GM23248 (cell line): Measurements from ENCODE around the gene ALDH1L1. TPM values are rescaled to one million over a fixed set of nuclear protein-coding genes. Genes with fewer than 3 reads are reported as not detected.

Experiments
- DNase-seq: peaks from one replicate; pipeline ENCODE4 v3.0.0-alpha.2; 2015
- H2AFZ ChIP-seq: fragments of 200-600 bp; sonication (generic); 2 replicates; pipeline ENCODE4 v1.6.1; 2016; ENCODE audit warnings: antibody characterized with exemption
- H3F3A ChIP-seq: fragments of 200-600 bp; sonication (generic); 2 replicates; pipeline ENCODE4 v1.6.1; 2016; ENCODE audit warnings: mild to moderate bottlenecking, antibody characterized with exemption, mixed run types; ENCODE audit not compliant: insufficient read depth
- H3K27ac ChIP-seq: fragments of 200-600 bp; sonication (generic); 2 replicates; pipeline ENCODE4 v1.5.1; 2016; ENCODE audit warnings: mild to moderate bottlenecking
- H3K27me3 ChIP-seq: fragments of 200-600 bp; sonication (generic); replicated peaks from 2 replicates; pipeline ENCODE4 v1.6.1; 2016; ENCODE audit warnings: mild to moderate bottlenecking; ENCODE audit not compliant: insufficient read depth
- H3K36me3 ChIP-seq: fragments of 200-600 bp; sonication (generic); 2 replicates; pipeline ENCODE4 v1.6.1; 2016; ENCODE audit warnings: low read depth, mild to moderate bottlenecking
- H3K4me1 ChIP-seq: fragments of 200-600 bp; sonication (generic); 2 replicates; pipeline ENCODE4 v1.6.1; 2016; ENCODE audit warnings: mild to moderate bottlenecking; ENCODE audit not compliant: insufficient read depth
- H3K4me2 ChIP-seq: fragments of 200-600 bp; sonication (generic); one replicate; pipeline ENCODE4 v1.6.1; 2016; ENCODE audit warnings: mild to moderate bottlenecking; ENCODE audit not compliant: unreplicated experiment
- H3K4me3 ChIP-seq: fragments of 200-600 bp; sonication (generic); 2 replicates; pipeline ENCODE4 v1.5.1; 2016; ENCODE audit warnings: mild to moderate bottlenecking
- H3K79me2 ChIP-seq: fragments of 200-600 bp; sonication (generic); 2 replicates; pipeline ENCODE4 v1.6.1; 2016; ENCODE audit warnings: mild to moderate bottlenecking; ENCODE audit not compliant: insufficient read depth
- H3K9ac ChIP-seq: fragments of 200-600 bp; sonication (generic); 2 replicates; pipeline ENCODE4 v1.6.1; 2016; ENCODE audit warnings: mild to moderate bottlenecking
- H3K9me2 ChIP-seq: fragments of 200-600 bp; sonication (generic); 2 replicates; pipeline ENCODE4 v1.6.1; 2016; ENCODE audit warnings: mixed run types, mild to moderate bottlenecking, moderate library complexity; ENCODE audit not compliant: insufficient read depth
- H3K9me3 ChIP-seq: fragments of 200-600 bp; sonication (generic); one replicate; pipeline ENCODE4 v1.6.1; 2017; ENCODE audit warnings: low read depth
- H4K20me1 ChIP-seq: fragments of 200-600 bp; sonication (generic); 2 replicates; pipeline ENCODE4 v1.6.0; 2016; ENCODE audit not compliant: insufficient read depth
- EZH2 ChIP-seq: fragments of 200-600 bp; sonication (generic); IDR thresholded peaks from 2 replicates; pipeline ENCODE4 v1.6.1; 2018; ENCODE audit warnings: antibody characterized with exemption, mild to moderate bottlenecking; ENCODE audit not compliant: insufficient read depth, poor library complexity, severe bottlenecking
- EZH2phosphoT487 ChIP-seq: fragments of 200-600 bp; sonication (generic); IDR thresholded peaks from 2 replicates; pipeline ENCODE4 v1.6.1; 2018; ENCODE audit warnings: antibody characterized with exemption, moderate library complexity, mild to moderate bottlenecking, low read depth; ENCODE audit not compliant: insufficient read depth
- WGBS, 2 experiments: methylation state at CpG; one replicate each; pipeline ENCODE4 v1.1.6; 2015 to 2017; ENCODE audit warnings: low lambda C conversion rate in 2 of 2, low coverage in 1 of 2; ENCODE audit errors: missing lambda C conversion rate in 2 of 2; 5-methylcytosine and 5-hydroxymethylcytosine counted together
- in situ Hi-C: fragments of 300-500 bp; cut with MboI; formaldehyde crosslinking; loops from 2 replicates; pipeline ENCODE4 v1.15.0; 2020
- polyA plus RNA-seq: library from polyadenylated mRNA; unstranded; fragments of >200 nt; fragmentation: Nextera tagmentation; extraction: Ambion mirVana; gene quantifications from 2 replicates; pipeline ENCODE4 v1.2.1, GENCODE V29; 2016
- total RNA-seq: library from RNA; depleted of rRNA; stranded (reverse); fragments of >200 nt; shearing (Covaris generic); gene quantifications from 2 replicates; pipeline ENCODE4 v1.2.3, GENCODE V29; 2014

The ALDH1L1 gene
- total and polyA plus RNA-seq, 2 experiments from 2014 or later = not detected

DNA sequence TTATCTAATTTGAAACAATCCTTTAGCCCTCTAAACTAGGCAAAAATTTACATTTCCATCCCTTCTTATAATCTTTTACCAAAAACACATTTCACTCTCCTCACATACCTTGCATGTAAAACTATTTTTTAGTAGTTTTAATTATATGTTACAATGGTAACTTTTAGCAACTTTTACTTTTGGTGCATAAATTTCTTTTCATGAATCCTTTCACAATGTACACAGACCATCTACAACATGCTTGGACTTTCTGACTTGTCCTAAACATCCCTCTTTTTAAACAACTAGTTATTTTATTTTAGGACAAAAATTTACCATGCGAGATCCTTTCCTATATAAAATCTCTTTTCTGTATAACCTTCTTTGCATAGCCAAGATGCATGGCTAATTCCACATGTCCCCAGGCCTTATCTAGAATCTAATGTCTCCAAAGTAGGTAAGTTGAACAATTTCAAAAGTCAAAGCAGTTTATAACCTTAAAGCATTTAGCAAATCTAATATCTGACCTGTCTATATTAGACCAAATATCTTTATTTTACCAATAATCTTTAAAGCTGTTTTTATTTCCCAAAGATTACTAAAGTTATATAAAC lies 14.4 kb upstream of the ALDH1L1 start:
- DNase-seq = no peak
- Histone ChIP-seq H3K79me2 (no peaks in the 10 kb centered on the region), H3K36me3 (no peaks in the 10 kb centered on the region), H3K4me3 (no peak overlapping the region), H3K27me3 (peaks cover 16% of the 10 kb centered on the region), H3K9ac (no peak overlapping the region), H2AFZ (no peak overlapping the region), H3K9me3 (no peaks in the 10 kb centered on the region), H3F3A (no peaks in the 10 kb centered on the region), H3K9me2 (no peaks in the 10 kb centered on the region), H3K4me2 (no peak overlapping the region), H4K20me1 (no peaks in the 10 kb centered on the region), H3K4me1 (no peaks in the 10 kb centered on the region), H3K27ac (no peak overlapping the region)
- 16 to 23% methylated on average over 1 of the region's 1 CpG for WGBS, 2 experiments
- in situ Hi-C loops = no loop called here
- TF ChIP-seq EZH2 (no peak), EZH2phosphoT487 (no peak)

GRCh38 chr3:126191246-126191645 lies 10.9 kb upstream of the ALDH1L1 start:
- Histone ChIP-seq H3K79me2 (no peaks in the 10 kb centered on the region), H3K27me3 (peaks cover 37% of the 10 kb centered on the region), H3K27ac (no peak overlapping the region), H2AFZ (no peak overlapping the region), H3K9me3 (no peaks in the 10 kb centered on the region), H3K9me2 (no peaks in the 10 kb centered on the region), H3K4me3 (no peak overlapping the region), H3K36me3 (no peaks in the 10 kb centered on the region), H3F3A (no peaks in the 10 kb centered on the region), H4K20me1 (no peaks in the 10 kb centered on the region), H3K4me2 (no peak overlapping the region), H3K9ac (no peak overlapping the region), H3K4me1 (no peaks in the 10 kb centered on the region)
- DNase-seq = no peak
- WGBS, 2 experiments = 63 to 64% methylated on average over 4 of the region's 4 CpGs
- in situ Hi-C loops = no loop called here
- TF ChIP-seq EZH2phosphoT487 = no peak

- H3K27me3 ChIP-seq = peaks cover 48% of the 10 kb centered on the region
- H2AFZ ChIP-seq = no peak overlapping the region
- TF ChIP-seq EZH2phosphoT487 = no peak
- no peak for TF ChIP-seq EZH2
- no peaks in the 10 kb centered on the region for H3K4me1 ChIP-seq
- no peaks in the 10 kb centered on the region for H3K9me2 ChIP-seq
- no peak overlapping the region for H3K9ac ChIP-seq
- no peaks in the 10 kb centered on the region for H3K9me3 ChIP-seq
- DNase-seq = no peak
- in situ Hi-C loops = no loop called here
- no peaks in the 10 kb centered on the region for H3F3A ChIP-seq
- H3K36me3 ChIP-seq = no peaks in the 10 kb centered on the region
- 52 to 54% methylated on average over 4 of the region's 4 CpGs for WGBS, 2 experiments
- H3K4me3 ChIP-seq = no peak overlapping the region
- H4K20me1 ChIP-seq = no peaks in the 10 kb centered on the region
- no peaks in the 10 kb centered on the region for H3K79me2 ChIP-seq
- no peak overlapping the region for H3K27ac ChIP-seq
- no peak overlapping the region for H3K4me2 ChIP-seq
Observed at GRCh38 chr3:126187920-126188319, 7.5 kb upstream of the ALDH1L1 start.

DNA sequence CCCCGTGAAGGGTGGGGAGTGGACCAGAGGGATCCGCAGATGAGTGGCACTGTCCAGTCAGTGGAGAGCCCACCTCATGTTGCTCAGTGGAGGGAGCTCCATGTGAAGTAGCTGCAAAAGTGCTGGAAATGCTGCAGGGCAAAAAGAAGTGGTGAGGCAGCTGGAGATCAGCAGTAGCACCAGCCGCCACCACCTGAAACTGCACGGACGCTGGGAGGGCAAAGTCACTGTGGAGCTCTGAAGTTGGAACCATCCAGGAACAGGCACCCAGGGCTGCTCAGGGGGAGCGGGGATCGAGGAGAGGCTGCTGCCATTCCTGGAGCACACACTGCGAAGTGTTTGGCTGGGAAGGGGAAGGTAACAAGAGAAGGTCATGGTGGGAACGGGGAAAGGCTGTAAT lies 6.4 kb upstream of the ALDH1L1 start:
- H3F3A ChIP-seq = no peaks in the 10 kb centered on the region
- no peak overlapping the region for H3K4me3 ChIP-seq
- H3K27ac ChIP-seq = no peak overlapping the region
- no peak overlapping the region for H2AFZ ChIP-seq
- H4K20me1 ChIP-seq = no peaks in the 10 kb centered on the region
- no peaks in the 10 kb centered on the region for H3K4me1 ChIP-seq
- H3K4me2 ChIP-seq = no peak overlapping the region
- H3K9ac ChIP-seq = no peak overlapping the region
- H3K79me2 ChIP-seq = no peaks in the 10 kb centered on the region
- peaks cover 55% of the 10 kb centered on the region for H3K27me3 ChIP-seq
- no peaks in the 10 kb centered on the region for H3K9me3 ChIP-seq
- H3K9me2 ChIP-seq = no peaks in the 10 kb centered on the region
- no peak for DNase-seq
- 60 to 70% methylated on average over 9 of the region's 9 CpGs for WGBS, 2 experiments
- TF ChIP-seq EZH2 (no peak), EZH2phosphoT487 (no peak)
- in situ Hi-C loops = no loop called here
- H3K36me3 ChIP-seq = no peaks in the 10 kb centered on the region

DNA sequence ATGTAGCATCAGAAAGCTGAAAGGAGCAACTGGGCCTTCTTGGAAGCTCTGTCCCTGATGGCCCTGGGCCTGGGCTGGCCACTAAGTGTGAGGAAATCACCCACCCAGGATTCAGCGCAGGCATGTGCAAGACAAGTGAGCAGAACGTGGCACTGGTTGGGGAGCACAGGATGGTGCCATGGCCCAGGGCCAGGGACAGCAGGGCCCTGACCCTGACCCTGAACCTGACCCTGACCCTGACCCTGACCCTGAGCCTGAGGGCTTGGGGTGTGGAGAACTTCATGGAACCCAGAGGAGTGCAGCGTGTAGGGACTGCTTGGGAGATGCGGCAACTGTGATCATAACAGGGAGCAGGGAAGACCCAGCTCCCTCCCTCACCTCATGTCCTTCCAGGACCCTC lies 5.9 kb upstream of the ALDH1L1 start:
- in situ Hi-C loops = no loop called here
- Histone ChIP-seq H3K27ac (no peak overlapping the region), H4K20me1 (no peaks in the 10 kb centered on the region), H3K4me2 (no peak overlapping the region), H3K79me2 (no peaks in the 10 kb centered on the region), H3K9me2 (no peaks in the 10 kb centered on the region), H2AFZ (no peak overlapping the region), H3F3A (no peaks in the 10 kb centered on the region), H3K27me3 (peaks cover 60% of the 10 kb centered on the region), H3K4me3 (no peak overlapping the region), H3K9me3 (no peaks in the 10 kb centered on the region), H3K36me3 (no peaks in the 10 kb centered on the region), H3K9ac (no peak overlapping the region), H3K4me1 (no peaks in the 10 kb centered on the region)
- DNase-seq = no peak
- no peak for TF ChIP-seq EZH2phosphoT487
- no peak for TF ChIP-seq EZH2
- 61 to 67% methylated on average over 4 of the region's 4 CpGs for WGBS, 2 experiments
